Urothelium cell line (cell line): ENCODE measurements around the gene TMEM95.

Experiments used
- DNase-seq: peaks from one replicate; pipeline ENCODE4 v3.0.0; 2011; ENCODE audit warnings: low spot score, mixed read lengths
- FAIRE-seq: peaks from 2 replicates; lab custom pipeline; 2011; peaks lifted over from hg19 to GRCh38; lab: Jason Lieb, UNC

Gene TMEM95

DNA sequence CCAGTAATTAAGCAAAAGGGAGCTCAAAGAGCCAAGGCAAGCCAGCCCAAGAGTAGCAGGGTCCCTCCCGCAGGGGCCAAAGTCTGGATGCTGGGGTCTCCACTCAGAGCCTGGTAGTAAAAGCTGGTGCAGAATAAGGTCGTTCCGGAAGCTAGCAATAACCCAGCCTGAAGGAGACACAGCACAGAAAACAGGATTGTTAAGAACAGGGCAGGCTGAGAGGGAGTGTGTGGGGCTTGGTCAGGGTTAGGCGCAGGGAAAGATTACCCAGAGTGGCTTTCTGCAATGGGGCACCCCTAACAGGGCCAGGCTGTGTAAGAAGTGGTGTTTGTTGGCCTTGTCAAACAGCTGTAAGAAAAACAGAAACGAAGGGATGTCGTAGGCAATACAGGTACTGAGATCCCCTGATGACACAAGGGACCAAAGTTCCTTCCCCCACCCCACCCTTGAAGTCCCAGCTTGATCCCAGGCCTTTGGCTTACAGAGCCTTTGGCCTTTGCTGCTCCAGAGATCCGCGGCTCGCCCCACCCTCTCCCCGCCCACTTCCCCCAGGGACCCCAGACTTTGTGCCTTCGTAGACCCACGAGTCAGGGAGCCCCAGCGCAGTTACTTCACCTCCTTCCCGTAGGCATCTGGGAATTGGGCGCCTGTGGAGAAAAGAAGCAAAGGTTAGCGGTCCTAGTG, 48.2 kb downstream of the TMEM95 start:
- DNase-seq (no peak), FAIRE-seq (no peak)

DNA sequence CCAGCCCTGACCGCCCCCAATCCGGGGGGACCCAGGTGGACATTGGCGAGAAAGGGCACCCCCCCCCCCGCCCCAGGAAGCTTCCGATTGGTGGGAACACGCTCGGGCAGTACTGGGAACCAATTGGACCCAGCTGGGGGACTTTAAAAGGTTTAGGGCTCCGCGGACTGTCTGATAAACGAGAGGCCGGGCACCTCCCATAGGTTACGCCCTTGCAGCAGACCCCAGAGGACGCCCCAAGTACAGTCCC, 48.7 kb downstream of the TMEM95 start:
- FAIRE-seq (no peak), DNase-seq (peak; percentile 56)

DNA sequence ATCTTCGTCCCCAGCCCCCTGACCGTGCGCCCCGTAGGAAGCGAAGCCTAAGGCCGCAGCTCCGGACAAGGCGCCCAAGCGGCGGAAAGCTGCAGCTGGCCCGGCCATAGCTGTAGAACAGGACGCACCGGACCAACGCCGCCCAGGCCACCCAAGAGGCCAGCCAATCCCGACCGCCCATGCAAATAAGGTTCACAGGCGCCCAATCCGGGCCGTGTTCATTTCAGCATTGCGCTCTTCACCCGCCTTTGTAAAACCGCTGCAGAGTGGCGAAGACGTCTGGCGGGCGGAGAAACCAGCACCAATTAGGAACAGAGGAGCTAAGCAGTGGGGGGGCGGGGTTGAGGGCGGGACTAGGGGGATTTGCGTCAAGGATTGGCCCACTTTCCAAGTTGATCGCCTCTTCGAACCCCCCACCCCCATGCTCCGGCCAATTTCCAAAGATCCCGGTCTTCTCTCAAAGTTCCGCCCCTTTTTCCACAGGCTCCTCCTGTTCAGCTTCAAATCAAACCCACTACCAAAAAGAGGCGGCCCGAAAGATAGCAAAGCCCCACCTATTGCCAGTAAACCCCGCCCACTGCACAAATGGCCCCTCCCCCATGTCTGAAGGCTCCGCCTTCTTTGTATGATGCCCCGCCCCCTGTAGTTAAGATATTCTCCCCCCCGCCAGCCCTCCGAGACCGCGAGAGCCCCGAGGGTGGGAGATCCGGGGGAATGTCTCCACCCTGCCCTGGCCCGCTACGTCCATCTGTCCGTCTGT, 49.2 kb downstream of the TMEM95 start, which contains the start of gene TMEM256:
TSS of gene TMEM256 (minus strand) at position 121 of the 760 bp plus-strand sequence. CDS start at position 108, 13 bp downstream.
- DNase-seq (peak; percentile 89), FAIRE-seq (peak; percentile 61)

DNA sequence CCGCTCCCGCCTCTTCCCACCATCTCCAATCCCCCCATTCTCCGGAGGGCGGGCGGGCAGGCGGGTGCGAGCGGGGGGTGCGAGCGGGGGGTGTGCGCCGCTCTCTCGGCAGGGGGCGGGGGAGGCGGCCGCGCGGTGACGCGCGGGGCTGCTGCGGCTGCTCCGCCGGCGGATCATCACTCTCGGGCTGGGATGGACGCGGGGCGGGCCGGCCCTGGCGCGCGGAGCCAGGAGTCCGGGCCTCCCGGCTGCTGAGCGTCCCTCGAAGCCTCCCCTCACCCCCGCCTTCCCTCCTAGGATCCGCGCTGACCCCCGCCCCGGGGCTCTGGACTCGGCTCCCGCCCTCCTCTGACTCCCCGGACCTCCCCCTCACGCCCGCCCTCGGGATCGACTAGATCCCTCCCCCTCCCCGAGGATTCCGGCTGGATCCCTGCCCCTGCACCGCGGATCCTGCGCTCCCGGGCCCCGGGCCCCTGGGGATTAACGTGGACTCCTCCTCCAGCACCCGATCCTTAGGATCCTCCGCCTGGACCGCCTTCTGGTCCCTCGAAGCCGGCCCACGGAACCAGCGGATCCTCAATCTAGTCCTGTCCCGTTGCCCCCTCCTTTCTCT, 49.9 kb downstream of the TMEM95 start:
- FAIRE-seq, result no peak
- peak; percentile 66 for DNase-seq

DNA sequence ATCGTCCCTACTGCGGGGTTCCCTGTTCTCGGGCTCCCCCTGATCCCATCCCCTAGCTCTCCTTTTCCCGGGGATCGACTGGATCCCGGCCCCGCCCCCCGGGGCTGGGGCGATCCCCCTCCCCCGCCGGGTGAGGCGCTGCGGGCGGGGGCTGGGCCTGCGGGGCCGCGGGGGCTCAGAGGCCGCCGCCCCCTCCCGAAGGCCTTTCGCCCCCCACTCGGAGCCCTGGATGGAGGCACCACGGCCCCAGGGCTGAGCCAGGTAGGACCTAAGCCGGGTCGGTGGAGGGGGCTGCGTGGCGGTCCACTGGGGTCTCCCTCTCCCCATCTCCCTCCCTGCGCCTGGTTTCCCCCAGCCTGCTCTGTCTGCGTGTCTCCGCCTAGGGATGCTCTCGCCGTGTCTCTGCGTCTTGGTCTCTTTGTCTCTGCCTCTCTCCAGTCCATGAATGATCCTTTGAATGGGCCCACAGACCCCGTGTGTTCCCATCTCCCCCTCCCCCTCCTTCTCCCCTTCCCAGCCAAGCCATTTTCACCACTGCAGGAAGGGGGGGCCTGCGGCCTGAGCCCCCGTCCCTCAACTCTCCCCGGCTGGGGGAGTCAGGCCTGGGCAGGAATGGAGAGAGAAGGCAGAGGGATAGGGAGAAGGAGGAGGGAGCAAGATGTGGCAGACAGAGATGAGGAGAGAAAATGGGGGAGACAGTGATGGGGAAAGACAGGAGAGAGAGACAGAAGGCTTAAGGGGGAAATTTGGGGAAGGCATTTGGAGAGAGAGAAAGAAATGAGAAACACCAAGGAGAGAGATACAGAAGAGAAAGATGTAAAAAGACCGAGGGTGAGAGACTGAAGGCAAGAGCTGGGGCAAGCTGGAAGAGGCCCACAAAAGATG, 50.6 kb downstream of the TMEM95 start:
- FAIRE-seq, result no peak
- peak; percentile 25 for DNase-seq

DNA sequence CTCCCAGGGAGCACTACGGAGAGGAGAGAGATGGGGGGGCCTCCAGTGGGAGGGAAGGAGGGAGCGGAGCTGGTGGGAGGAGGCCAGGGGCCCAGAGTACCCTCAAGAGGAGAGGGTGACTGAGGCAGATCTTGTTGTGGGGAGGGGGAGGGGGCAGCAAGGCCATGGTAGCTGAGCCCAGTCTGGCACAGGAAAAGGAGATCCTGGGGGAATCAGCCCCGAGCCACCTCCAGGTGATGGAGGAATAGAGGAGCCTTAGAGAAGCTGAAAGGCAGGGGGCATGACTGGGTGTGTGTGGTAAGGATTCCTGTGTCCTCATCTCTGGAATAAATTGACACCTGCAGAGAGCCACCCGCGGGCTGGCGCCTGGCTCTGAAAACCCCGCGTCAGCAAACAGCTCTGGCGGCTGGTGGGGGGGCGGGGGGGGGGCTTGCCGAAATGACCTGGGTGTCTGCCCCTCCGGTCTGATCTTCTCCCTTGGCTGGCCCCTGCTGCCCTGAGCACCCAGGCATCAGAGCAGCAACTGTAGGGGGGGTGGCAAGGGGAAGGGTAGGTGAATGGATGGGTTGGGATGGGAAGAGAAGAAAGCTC, 51.4 kb downstream of the TMEM95 start:
- FAIRE-seq, result no peak
- no peak for DNase-seq
